NCI-H146 treated with DMSO at 0.1 percent for 48 hours (cell line): ENCODE results near the gene CNNM3.

ENCODE experiments used
- DNase-seq: peaks from one replicate; lab custom pipeline; 2025; ENCODE audit not compliant: unreplicated experiment; lab: John Stamatoyannopoulos, UW

CNNM3 gene

DNA sequence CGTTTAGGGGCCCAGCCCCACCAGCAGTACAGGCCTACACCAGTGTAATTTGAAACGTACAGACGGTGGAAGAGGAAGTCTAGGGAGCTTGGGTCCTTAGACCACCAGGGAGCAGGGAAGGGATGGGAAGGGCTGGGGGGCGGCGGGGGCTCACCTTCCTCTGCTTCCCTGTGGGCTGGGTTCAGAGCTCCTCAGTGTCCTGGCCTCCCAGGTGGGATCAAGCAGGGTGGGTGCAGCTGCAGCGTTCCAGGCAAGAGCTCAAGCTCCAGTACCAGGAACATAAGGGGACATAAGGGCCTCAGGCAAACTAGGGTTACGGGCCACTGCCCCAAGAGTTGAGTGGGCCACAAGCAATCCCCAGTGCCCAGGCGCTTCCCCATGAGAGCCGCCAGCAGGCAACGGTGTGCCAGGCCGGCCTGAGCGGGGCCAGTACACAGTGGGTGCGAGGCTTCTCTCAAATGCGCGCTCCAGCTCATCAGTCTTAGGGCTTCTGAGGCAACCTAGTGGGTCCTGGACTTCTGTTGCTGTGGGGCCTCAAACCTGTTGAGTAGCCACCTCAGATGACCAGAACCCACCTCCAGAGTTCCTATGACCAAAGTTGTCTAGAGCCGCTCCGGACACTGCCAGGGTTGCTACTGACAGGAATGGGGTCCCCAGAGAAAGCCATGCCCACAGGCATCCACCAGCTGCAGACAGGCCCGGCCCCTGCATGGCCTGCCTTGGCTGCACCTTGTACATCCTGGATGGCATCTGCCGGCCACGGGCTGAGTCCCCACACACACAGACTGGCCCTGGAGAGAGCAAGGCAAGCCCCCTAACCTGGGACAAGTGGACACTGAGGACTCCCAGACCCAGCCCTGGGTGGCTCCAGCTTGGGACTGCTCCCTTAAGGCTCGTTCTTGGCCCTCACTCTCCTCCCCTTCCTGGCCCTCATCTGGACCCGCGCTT is 22.6 kb downstream of the CNNM3 start:
- DNase-seq: no peak

GRCh38 chr2:96839293-96839874 is 23.3 kb downstream of the CNNM3 start:
- DNase-seq: no peak

DNA sequence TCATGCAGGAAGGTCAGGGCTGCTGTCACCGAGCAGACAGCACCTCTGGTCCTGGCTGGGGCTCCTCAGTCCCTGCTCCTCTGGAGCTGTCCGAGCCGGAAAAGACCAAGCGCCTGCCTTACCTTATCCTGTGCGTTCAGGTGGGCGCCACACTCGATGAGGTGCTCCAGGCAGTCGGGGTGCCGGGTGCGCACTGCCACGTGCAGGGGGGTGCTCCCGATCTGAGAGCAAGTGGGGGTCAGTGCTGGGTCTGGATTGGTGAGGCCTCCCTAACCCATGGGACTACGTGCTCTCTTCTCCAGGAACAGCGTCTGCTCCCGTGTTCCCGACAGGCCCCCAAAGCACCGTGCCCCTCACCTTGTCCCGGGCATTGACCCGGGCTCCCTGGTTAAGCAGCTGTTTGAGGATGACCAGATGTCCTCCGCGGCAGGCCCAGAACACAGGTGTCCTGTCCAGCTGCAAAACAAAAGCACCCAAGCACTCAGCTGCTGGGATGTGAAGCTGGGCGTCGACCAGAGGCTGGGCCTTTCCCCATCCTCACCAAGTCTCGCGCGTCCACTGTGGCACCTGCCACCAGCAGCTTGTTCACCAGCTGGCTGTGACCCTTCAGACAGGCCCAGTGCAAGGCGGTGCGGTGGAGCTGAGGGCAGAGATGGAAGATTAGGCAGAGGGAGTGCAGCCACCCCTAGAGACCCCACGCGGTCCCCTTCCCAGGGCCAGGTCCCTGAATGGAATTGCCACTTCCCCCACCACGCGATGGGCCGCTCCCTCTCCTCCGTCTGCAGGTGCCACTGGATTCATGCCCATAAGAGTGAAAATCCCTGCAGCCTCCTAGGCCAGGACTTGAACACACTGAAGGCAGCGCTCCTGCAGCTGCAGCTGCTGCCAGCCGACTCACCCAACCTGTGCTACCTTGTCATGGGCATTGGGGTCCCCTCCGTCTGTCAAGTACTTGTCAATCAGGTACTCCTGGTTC is 24.1 kb downstream of the CNNM3 start:
- no peak for DNase-seq

GRCh38 chr2:96841701-96842495 is 25.8 kb downstream of the CNNM3 start:
- no peak for DNase-seq

DNA sequence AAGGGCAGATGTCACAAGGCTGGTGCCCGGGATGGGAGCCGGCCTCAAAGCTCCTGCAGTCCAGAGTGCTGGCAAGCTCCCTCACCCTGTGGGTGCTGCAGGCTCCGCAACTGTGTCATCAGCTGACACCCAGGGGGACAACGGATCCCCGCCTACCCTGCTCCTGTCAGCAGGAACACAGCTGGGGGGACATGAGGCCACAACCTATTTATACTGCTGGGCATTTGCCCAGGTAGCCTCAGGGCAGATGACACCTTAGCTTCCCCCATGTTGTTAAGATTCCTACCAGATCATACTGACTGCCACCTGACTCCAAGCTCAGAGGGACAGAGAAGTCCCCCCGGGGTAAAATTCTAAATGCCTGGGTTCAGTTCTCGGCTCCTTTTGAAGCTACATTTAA is 26.5 kb downstream of the CNNM3 start:
- peak; percentile 75 for DNase-seq

DNA sequence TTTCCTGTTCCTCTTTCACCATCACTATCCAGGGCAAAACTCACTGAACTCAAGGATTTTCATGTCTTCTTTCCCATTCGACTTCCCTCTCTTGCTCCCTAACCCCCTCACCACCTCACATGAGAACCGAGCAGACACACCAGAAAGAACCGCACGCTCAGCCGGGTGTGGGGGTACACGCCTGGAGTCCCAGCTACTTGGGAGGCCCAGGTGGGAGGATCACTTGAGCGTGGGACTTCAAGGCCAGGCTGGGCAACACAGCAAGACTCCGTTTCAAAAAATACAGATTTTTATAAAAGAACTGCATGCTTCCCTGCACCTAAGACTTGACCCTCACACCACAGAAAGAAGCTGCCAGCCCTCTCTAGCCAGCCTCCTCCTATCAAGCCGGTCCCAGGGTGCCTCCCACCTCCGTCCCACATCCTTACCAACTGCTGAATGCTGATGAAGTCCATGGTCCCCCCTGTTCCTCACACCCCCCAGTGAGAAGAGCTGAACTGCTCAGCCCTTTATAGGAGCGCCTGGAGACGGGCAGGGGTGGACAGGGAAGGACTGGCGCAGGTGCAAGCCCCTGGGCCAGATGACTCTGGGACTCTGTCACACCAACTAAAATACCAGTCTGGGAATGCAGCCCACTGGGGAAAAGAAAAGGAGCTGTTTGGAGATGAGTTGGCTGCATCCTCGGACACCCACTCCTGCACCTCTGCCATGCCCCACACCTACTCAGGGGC is 27.6 kb downstream of the CNNM3 start, which contains the start of gene ANKRD23:
Gene ANKRD23, minus strand, starts transcription at position 484 of the 731 bp plus-strand sequence. Its CDS starts 29 bp downstream, at position 455.
- DNase-seq: no peak

DNA sequence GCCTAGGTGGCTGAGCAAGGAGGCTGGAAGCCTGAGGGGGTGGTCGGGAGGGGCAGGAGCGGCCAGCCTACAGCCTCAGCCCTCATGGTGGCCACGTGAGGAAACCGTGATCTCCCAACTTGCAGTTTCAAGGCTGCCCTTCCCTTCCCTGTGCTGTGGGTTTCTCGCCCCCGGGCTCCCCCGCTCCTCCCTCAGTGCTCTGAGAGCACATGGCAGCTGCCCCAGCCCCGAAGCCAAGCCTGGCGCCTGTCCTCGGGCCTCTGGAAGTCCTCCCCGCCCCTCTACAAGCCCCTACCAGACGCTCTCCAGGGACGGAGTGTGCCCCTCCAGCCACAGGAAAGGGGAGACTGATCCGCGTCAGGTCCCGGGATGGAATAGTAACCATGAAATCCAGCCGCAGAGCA is 28.3 kb downstream of the CNNM3 start:
- no peak for DNase-seq

GRCh38 chr2:96846825-96847224 is 30.8 kb downstream of the CNNM3 start:
- no peak for DNase-seq

DNA sequence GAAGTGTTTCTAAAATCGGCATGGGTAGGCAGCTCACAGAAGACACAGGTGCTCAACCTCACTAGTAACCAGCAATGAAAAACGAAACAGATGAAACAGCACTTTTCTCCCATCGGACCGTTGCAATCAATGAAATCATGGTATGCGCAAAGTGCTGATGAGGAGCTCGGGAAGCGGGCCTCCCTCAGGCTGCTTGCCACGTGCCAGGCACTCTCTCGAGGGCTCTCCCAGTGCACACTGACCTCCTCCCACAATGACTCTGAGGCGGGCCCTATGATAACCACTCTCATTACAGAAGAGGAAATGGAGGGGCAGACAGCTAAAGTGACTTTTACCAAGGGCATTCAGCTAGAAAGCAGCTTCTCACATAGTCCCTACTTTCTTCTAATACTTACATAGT is 31.5 kb downstream of the CNNM3 start:
- no peak for DNase-seq

DNA sequence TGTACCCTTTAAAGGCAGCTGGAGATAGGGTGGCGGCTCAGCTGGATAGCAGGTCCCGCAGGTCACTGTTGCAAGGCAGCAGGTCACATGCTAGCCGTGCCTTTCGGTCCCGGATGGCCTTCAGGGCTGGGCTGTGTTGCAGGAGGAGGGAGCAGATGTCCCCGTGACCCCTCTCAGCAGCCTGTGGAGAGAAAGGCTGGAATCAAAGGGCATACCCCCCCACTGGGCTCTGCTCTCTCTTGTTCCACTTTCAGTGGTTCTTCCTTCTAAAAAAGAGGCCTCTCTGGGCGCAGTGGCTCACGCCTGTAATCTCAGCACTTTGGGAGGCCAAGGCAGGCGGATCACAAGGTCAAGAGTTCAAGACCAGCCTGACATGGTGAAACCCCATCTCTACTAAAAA is 32.2 kb downstream of the CNNM3 start:
- no peak for DNase-seq

DNA sequence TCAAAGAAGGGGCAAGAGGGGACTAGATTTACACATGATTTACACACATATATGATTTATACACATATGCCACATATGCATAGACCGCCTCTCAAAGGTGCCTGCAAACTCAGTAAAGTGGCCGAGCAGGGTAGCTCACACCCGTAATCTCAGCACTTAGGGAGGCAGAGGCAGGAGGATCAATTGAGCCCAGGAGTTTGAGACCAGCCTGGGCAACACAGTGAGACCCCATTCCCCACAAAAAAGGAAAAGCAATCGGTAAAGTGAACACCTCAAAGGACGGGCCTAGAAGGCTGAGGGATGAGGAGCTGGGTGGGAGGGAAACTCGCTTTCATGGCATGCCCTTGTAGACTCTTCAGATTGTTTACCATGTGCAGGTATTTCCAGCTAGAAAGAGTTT is 36.6 kb downstream of the CNNM3 start:
- DNase-seq: no peak

DNA sequence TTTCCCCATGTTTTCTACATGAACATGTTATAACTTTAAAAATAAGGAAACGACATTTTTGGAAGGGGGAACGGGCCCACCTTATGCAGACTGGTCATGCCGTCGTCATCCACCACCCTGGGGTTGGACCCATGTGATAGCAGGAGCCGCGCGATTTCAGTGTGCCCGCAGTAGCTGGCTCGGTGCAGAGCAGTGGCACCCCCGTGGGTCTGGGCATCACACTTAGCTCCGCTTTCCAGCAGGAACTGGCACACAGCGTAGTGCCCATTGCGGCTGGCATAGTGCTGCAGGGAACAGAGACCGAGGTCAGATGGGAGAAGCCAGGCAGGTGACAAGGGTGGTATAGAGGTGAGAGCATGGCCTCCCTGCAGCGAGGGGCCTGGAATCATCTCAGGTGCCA is 37.3 kb downstream of the CNNM3 start:
- no peak for DNase-seq

- DNase-seq: peak; percentile 55
These were observed 41.0 kb downstream of the CNNM3 start for GRCh38 chr2:96856776-96857666.

- DNase-seq: peak; percentile 95
These were observed 41.8 kb downstream of the CNNM3 start, which contains the start of gene ANKRD39 for GRCh38 chr2:96857667-96858372. Gene ANKRD39, minus strand, starts transcription at chr2:96858016. Its CDS starts 29 bp downstream, at chr2:96857987.

DNA sequence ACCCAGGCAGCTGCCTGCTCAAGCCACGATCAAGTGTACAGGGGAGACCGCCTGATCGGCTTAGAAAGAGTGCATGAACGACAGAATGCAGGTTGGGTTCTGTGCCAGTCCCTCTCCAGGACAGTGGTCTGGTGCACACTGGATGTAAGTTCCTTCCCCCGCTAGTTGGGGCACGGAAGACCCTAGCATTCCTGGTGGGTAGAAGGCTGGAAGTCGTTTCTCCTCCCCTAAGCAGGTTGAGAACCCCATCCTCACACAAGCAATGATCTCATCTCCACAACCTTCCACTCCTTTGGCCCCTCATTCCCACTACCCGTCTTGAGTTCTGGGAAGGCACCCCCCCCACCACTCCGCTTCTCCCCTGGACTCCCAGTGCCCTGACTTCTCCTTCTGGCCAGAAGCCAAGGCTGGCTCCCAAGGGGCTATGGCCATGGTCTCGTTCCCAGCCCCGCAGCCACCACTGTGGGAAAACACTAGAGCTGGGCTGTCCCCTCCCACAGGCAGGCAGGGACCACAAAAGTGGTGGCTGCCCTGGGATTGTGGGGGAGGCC is 43.1 kb downstream of the CNNM3 start:
- DNase-seq: no peak

GRCh38 chr2:96859681-96860064 is 43.6 kb downstream of the CNNM3 start:
- no peak for DNase-seq
